Right lobe of liver (tissue), 6 donors: ENCODE results near the gene LYL1. TPM values are rescaled to one million over a fixed set of nuclear protein-coding genes. Genes with fewer than 3 reads are reported as not detected.

Experiments
- ATAC-seq, 4 donors: fragments of 200-7000 bp; cut with Tn5 transposase; one replicate each; pipeline ENCODE4 v1.9.1; 2020; ENCODE audit warnings: mild to moderate bottlenecking in 4 of 4, moderate library complexity in 4 of 4
- DNase-seq, 3 donors: peaks; one replicate each; pipeline ENCODE4 v3.0.0-alpha.2; 2020
- H3K27ac ChIP-seq, 3 donors: fragments of 200-600 bp; one replicate each; pipeline ENCODE4 v1.8.0; 2022
- H3K27me3 ChIP-seq, 2 donors: fragments of 200-600 bp; one replicate each; pipeline ENCODE4 v1.8.0; 2022
- H3K36me3 ChIP-seq, 4 donors: fragments of 200-600 bp; sonication (generic) in 1 of 4; one replicate each; pipeline versions ENCODE4 v1.5.1 to v1.8.0; 2017 to 2022; ENCODE audit warnings: control low read depth in 1 of 4
- H3K4me1 ChIP-seq, 4 donors: fragments of 200-600 bp; sonication (generic) in 1 of 4; one replicate each; pipeline versions ENCODE4 v1.5.1 to v1.8.0; 2017 to 2022; ENCODE audit warnings: control low read depth in 1 of 4
- H3K4me3 ChIP-seq, 3 donors: fragments of 200-600 bp; one replicate each; pipeline ENCODE4 v1.8.0; 2022
- H3K9me3 ChIP-seq, 4 donors: fragments of 200-600 bp; sonication (generic) in 1 of 4; one replicate each; pipeline versions ENCODE4 v1.5.1 to v1.8.0; 2017 to 2022; ENCODE audit warnings: control low read depth in 1 of 4
- POLR2A ChIP-seq: fragments of 450-650 bp; IDR thresholded peaks from one replicate; pipeline ENCODE4 v1.6.1; 2017; ENCODE audit warnings: antibody characterized with exemption, mild to moderate bottlenecking
- WGBS: methylation state at CpG from one replicate; pipeline ENCODE4 v1.1.6; 2018; ENCODE audit warnings: low coverage, low lambda C conversion rate; ENCODE audit not compliant: insufficient coverage; ENCODE audit errors: missing lambda C conversion rate; 5-methylcytosine and 5-hydroxymethylcytosine counted together
- intact Hi-C, 2 donors: fragments of 100-400 bp; cut with DNase I; formaldehyde crosslinking; loops; one replicate each; pipeline versions ENCODE4 v1.11.2 to v1.14.1; 2022
- total RNA-seq, 6 experiments: library from RNA; depleted of rRNA in 2 of 6; stranded (reverse); fragments of >200 nt in 2 of 6; fragmentation: NEBNext Ultra II Directional in 3 of 6; extraction: Animal tissue kit (Norgen Biotek cat#: 25700) in 3 of 6; gene quantifications; one replicate each; pipeline versions ENCODE4 v1.1.0 to v1.2.4, GENCODE V29; 2016 to 2023
- TF ChIP-seq, protein P1 (sequence below), 4 donors: fragments of 200-600 bp in 3 of 4; fragments of 450-650 bp in 1 of 4; IDR thresholded peaks; one replicate each; pipeline versions ENCODE4 v1.5.1 to v1.8.0; 2016 to 2022; ENCODE audit warnings: antibody characterized with exemption in 4 of 4, mild to moderate bottlenecking in 2 of 4
- donor health status: DM: no; HTN: yes; CAD: no.
- donor health status: DM: no; HTN: no; CAD: no.
- donor health status: DM: no; HTN: no; CAD: no.
- donor health status: DM: no; HTN: yes; CAD: no.
- donor health status: DM: no; HTN: yes; CAD: no.

Gene LYL1
- total RNA-seq, 6 experiments from 2014 or later, result 1.1 to 3.7 (median 2.3) TPM

DNA sequence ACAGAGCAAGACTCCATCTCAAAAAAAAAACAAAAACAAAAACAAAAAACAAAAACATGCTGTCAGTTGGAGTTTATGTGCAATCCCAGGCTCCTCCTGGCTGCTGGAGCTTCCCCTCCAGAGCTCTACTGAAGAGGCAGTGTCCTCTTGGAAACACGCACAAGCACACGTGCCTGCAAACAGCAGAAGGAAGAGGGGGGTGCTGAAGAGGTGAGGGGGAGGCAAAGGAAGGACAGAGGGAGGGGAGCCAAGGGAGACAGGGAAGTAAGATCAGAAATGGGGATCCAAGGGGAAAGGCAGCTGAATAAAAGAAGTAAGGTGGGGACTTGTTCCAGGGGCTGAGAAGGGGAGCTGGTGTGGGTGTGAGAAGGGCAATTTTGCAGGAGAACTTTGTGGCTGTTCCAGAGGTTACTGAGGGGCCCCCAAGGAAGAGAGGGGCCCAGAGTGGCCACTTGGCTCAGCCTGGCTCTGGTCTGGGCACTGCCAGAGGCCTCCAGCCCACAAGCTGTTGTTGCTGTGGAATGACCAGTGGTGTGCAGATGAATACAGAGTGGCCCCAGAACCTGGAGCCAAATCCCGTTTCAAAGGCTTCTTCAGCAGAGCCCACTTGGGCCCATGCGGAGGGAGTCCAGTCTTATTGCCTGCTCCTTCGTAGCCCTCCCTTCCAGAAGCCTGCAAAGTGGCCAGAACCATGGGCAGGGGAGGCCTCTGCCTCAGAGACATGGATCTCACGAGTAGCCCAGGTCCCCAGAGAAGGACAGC lies 34.4 kb downstream of the LYL1 start:
- Histone ChIP-seq H3K27ac (no peak overlapping the region), H3K4me3 (no peak overlapping the region), H3K27me3 (no peaks in the 10 kb centered on the region), H3K4me1 (no peaks in the 10 kb centered on the region), H3K9me3 (no peaks in the 10 kb centered on the region), H3K36me3 (no peaks in the 10 kb centered on the region)
- ATAC-seq (peak in 1 of 4 donors; percentile 33), DNase-seq (no peak)
- WGBS, result 78% methylated on average over 2 of the region's 6 CpGs
- no peak for TF ChIP-seq POLR2A
- TF ChIP-seq, protein P1, sequence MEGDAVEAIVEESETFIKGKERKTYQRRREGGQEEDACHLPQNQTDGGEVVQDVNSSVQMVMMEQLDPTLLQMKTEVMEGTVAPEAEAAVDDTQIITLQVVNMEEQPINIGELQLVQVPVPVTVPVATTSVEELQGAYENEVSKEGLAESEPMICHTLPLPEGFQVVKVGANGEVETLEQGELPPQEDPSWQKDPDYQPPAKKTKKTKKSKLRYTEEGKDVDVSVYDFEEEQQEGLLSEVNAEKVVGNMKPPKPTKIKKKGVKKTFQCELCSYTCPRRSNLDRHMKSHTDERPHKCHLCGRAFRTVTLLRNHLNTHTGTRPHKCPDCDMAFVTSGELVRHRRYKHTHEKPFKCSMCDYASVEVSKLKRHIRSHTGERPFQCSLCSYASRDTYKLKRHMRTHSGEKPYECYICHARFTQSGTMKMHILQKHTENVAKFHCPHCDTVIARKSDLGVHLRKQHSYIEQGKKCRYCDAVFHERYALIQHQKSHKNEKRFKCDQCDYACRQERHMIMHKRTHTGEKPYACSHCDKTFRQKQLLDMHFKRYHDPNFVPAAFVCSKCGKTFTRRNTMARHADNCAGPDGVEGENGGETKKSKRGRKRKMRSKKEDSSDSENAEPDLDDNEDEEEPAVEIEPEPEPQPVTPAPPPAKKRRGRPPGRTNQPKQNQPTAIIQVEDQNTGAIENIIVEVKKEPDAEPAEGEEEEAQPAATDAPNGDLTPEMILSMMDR (IDR thresholded peaks at IDR 0.05), result no peak
- intact Hi-C loops, result no loop called here

DNA sequence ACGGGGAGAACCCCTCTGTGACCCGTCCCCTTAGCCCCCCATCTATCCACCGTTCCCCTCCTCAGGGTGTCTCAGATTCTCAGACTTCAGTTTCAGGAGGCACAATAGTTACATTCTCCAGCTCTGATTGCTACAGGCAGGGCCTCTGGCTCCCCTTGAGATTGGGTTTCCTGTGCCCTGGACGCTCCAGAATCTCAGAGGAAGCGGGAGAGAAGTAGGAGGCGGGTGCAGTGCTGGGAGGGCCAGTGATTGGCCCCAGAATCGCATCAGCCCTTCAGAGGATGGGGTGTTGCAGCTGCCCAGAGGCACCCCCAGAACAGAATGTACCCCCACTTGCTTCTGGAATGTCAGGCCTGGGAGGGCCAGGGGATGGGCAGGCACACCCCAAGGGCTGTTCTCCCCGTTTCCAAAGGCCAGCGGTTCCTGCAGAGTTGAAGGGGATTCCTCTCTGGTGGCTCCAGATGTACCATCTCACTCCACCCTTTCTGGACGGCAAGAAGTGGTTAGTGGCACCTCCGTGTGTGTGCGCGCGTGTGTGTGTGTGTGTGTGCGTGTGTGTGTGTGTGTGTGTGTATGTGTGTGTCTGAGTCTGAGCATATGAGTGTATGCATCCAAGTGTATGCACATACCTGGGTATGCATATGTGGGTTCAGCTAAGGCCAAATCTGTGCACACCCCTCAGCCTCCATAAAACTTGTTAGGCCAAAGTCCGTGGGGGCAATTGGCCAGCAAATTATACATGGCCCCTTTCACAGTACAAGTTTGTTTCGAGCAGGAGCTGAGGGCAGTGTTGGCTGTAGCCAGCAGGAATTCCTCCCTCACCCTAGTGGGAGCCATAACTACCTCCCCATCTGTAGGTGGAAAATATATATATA lies 35.5 kb downstream of the LYL1 start:
- H3K27ac ChIP-seq, result no peak overlapping the region
- intact Hi-C loops, result no loop called here
- TF ChIP-seq POLR2A, result no peak
- TF ChIP-seq, protein P1 (IDR thresholded peaks at IDR 0.05), result no peak
- no peaks in the 10 kb centered on the region for H3K36me3 ChIP-seq
- H3K9me3 ChIP-seq, result no peaks in the 10 kb centered on the region
- no peak overlapping the region for H3K4me3 ChIP-seq
- ATAC-seq (peak in 1 of 4 donors; percentile 12), DNase-seq (no peak)
- WGBS, result 60% methylated on average over 3 of the region's 17 CpGs
- H3K4me1 ChIP-seq, result no peaks in the 10 kb centered on the region
- H3K27me3 ChIP-seq, result no peaks in the 10 kb centered on the region

DNA sequence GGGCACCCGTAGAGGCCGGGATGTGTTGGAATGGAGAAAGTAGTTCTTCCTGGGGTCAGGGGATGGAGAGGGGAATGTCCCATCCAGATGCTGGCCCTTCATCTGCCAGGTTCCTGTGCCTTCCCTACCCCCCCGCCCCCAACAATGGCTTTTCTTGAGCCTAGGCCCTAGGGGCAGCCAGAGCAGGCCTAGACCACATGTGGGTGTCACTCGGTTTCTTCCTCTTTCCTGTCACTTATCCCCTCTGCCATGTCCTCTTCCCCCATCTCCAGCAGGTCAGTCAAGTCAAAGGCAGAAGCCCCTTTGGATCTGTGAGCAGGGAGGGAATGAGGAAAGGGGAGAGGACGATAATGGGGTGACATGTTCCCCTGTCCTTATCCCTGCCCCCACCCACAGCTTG lies 36.4 kb downstream of the LYL1 start:
- Histone ChIP-seq H3K27ac (no peak overlapping the region), H3K36me3 (no peaks in the 10 kb centered on the region), H3K9me3 (no peaks in the 10 kb centered on the region), H3K4me1 (peaks cover 0 to 6% (median 0%) of the 10 kb centered on the region in 4 donors), H3K27me3 (no peaks in the 10 kb centered on the region), H3K4me3 (no peak overlapping the region)
- intact Hi-C loops, result no loop called here
- DNase-seq (no peak), ATAC-seq (no peak)
- 60% methylated on average over 2 of the region's 5 CpGs for WGBS
- no peak for TF ChIP-seq POLR2A
- TF ChIP-seq, protein P1 (IDR thresholded peaks at IDR 0.05), result no peak

DNA sequence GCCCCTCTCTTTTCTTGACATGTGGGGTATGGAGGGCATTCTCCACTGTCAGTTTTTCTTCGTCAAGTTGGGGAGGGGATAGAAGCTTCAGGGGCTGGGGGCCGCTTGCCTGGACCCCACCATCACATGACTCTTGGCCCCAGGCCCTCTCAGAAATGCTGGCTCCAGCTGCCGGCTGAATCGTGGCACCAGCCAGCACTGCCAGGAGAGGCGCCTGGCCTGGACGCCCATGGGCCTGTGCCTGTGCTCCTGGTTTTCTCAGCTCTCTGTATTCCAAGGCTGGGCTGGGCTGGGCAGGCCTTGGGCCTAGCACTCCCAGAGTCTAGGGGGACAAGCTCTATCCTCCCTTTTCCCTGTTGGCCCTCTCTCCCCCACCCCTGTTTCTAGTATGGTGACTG lies 38.6 kb downstream of the LYL1 start:
- H3K27ac ChIP-seq, result no peak overlapping the region
- H3K4me1 ChIP-seq, result peaks cover 0 to 16% (median 0%) of the 10 kb centered on the region in 4 donors
- no peak for TF ChIP-seq POLR2A
- TF ChIP-seq, protein P1 (IDR thresholded peaks at IDR 0.05), result no peak
- no CpG with 5 or more reads among the region's 6 CpGs for WGBS
- DNase-seq (no peak), ATAC-seq (no peak)
- no peaks in the 10 kb centered on the region for H3K9me3 ChIP-seq
- intact Hi-C loops, result no loop called here
- no peak overlapping the region for H3K4me3 ChIP-seq
- H3K36me3 ChIP-seq, result no peaks in the 10 kb centered on the region
- H3K27me3 ChIP-seq, result no peaks in the 10 kb centered on the region
